ENCODE measurements around the gene VWA8.
A peak's percentile ranks its signal among the peaks of the same experiment; 100 is the strongest.

The VWA8 gene

GRCh38 chr13:41811588-41812021 lies 149.3 kb downstream of the VWA8 start:
- no peak for DNase-seq (ENCODE audit: low read depth in 4 of 4, low spot score in 1 of 4)

GRCh38 chr13:41809962-41810361 lies 150.9 kb downstream of the VWA8 start:
- DNase-seq (ENCODE audit: low read depth in 4 of 4, low spot score in 1 of 4) = no peak

- DNase-seq (ENCODE audit: low read depth in 4 of 4, low spot score in 1 of 4) = peak in 1 of 4 experiments; percentile 8
Observed at GRCh38 chr13:41803445-41803735, 157.5 kb downstream of the VWA8 start.

- no peak for DNase-seq (ENCODE audit: low read depth in 4 of 4, low spot score in 1 of 4)
Observed at GRCh38 chr13:41802684-41803444, 158.0 kb downstream of the VWA8 start.

GRCh38 chr13:41802043-41802683 lies 158.7 kb downstream of the VWA8 start:
- no peak for DNase-seq (ENCODE audit: low read depth in 4 of 4, low spot score in 1 of 4)

DNA sequence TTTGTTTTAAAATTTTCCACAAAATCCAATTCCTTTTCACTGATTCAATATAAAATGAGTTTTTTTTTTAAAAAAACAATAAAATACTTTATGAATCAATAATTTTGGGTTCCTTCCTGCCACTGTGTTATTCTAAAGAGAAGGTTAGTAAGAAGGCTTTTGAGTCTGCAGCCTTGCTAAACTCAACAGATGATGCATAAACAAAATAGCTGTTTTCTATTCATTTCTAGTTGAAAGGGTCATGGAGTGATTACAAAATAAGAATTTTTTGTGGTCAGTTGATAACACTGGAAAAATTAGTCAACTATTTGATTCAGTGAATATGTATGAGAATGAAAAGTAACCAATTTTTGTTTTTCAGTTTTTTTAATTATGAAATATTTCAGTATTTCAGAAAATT lies 169.9 kb downstream of the VWA8 start:
- DNase-seq (ENCODE audit: low read depth in 4 of 4, low spot score in 1 of 4) = no peak

- no peak for DNase-seq (ENCODE audit: low read depth in 4 of 4, low spot score in 1 of 4)
Observed at GRCh38 chr13:41788552-41788951, 172.4 kb downstream of the VWA8 start.

GRCh38 chr13:41785402-41786172 lies 175.3 kb downstream of the VWA8 start:
- DNase-seq (ENCODE audit: low read depth in 4 of 4, low spot score in 1 of 4) = no peak

DNA sequence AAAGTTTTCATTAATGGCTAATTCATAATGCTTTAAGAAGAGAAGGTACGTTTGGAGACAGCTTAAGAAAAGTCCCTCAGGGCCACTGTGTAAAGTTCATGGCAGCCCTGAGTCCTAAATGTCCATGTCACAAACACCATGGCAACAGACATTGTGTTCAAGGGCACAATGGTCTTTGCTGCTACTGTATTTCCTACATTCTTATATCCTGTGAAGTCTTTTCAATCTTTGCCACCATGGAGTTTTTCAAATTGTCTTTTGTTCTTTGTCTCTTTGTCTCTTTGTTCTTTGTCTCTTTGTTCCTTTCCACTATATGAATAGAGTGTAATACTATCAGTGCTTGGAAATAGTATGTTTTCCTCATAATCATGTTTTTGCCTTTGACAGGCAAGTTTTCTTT lies 178.8 kb downstream of the VWA8 start:
- no peak for DNase-seq (ENCODE audit: low read depth in 4 of 4, low spot score in 1 of 4)

DNA sequence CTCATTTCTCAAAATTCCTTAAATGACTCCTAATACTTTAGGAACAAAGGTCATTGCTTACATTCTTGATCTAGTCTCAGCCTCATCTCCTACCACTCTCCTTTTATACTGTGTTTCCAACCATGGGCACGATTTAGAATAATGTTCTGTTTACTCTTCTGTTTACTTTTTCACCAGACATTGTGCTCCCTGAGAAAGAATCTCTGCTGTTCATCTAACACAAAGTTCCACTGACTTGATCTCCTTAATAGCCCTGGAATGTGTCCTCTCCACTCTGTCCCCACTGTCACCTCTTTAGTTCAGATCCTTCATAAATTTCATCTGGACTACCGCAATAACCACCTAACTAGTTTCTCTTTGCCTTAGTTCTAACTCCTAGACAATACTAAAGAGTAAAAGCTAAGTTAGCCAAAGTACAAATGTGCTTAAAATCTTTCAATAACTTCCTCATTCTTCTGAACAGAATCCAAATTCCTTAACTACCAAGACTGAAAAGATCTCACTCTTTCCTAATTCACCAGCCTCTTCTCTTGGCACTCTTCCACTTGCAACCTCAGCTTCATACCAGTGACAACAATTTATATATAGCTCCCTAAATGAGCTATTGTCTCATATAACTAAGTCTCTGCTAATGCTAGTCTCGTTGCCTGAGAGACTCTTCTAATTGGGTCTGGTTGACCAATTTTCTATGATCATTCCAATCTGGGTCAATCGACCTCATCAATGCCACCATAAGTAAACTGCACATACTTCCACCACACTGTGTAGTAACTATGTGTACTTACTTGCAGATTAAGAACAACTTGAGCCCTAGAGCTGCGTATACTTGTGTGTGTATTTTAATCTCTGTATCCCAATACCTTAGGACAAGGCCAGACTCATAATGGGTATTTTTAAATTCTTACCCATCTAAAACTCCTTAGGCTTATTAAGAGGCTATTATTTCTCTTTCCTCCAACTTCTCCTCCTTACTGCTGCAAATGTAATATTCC lies 179.9 kb downstream of the VWA8 start:
- no peak for DNase-seq (ENCODE audit: low read depth in 4 of 4, low spot score in 1 of 4)

GRCh38 chr13:41775251-41775650 lies 185.7 kb downstream of the VWA8 start:
- no peak for DNase-seq (ENCODE audit: low read depth in 4 of 4, low spot score in 1 of 4)

- no peak for DNase-seq (ENCODE audit: low read depth in 4 of 4, low spot score in 1 of 4)
Observed at GRCh38 chr13:41774605-41775218, 186.2 kb downstream of the VWA8 start.

- no peak for DNase-seq (ENCODE audit: low read depth in 4 of 4, low spot score in 1 of 4)
Observed at GRCh38 chr13:41767801-41768200, 193.1 kb downstream of the VWA8 start.

DNA sequence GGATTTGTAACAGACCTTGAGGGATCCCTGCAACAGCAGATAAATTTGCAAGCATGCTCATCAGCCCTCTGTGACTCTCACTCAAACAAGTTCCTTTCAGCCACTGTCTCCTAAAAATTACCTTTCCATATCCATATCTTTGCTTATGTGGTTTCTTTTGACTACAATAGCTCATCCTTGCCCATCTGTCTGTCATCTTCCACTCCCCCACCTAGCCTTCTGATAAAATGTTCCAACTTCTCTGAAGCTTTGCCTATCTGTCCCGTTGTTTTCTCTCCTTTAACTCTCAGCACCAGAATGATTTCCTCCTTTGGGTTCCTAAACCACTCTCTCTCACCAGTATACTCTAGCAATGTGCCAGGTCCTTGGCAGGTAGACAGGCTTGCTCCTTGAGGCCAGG lies 194.5 kb downstream of the VWA8 start:
- DNase-seq (ENCODE audit: low read depth in 4 of 4, low spot score in 1 of 4) = no peak

DNA sequence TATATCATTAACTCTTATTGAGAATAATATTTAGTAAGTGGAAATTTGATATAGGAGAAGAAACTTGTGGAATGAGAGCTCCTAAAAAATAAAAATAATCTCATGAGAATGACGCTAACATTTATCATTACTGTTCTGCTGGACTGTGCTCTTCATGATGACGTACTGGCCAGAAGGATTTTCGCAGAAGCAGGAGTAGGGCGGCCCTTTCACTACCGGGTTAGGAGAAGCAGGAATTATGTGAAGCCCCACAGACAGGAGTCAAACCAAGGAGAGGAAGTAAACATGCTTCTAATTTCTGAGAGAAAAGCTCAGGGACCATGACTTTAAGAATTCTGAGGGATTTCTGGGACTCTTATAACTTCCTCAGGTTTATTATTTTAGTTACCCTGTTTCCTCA lies 195.1 kb downstream of the VWA8 start:
- no peak for DNase-seq (ENCODE audit: low read depth in 4 of 4, low spot score in 1 of 4)

DNA sequence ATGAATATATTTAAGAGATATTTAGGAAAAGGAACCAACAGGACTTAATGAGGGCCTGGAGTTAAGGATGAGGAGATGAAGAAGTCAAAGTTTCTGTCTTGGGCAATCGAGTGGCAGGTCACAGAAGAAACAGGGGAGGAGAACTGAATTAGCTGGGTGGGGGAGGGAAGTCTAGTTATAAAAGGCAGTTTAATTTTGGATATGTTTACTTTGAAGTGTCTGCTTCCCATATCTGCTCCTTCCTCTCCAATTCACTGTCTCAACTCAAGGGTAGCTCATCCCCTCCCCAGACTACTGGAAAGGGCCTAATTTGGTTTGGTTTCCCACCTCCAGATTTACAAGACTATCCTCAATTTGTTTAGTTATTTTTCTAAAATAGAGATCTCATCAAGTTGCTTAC lies 195.9 kb downstream of the VWA8 start:
- DNase-seq (ENCODE audit: low read depth in 4 of 4, low spot score in 1 of 4) = no peak

- DNase-seq (ENCODE audit: low read depth in 4 of 4, low spot score in 1 of 4) = no peak
Observed at GRCh38 chr13:41764558-41764957, 196.4 kb downstream of the VWA8 start.

DNA sequence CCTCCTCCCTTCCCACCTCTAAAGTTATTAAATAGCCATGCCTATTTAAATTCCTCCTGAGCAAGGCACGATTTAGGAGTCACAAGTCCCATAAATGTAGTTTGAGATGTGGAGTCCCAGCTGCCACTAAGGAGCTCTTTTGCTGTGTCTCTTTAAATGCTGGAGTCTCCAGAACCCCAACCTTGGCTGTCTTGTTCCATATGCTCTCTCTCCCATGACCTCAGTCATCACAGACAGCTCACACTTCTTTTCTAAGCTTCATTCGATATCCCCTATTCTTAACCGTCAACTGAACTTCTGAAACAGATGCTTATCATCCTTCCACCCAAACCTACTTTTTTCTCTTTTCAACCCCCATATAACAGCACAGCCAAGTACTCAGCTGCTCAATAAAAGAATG lies 197.1 kb downstream of the VWA8 start:
- no peak for DNase-seq (ENCODE audit: low read depth in 4 of 4, low spot score in 1 of 4)

GRCh38 chr13:41762796-41763195 lies 198.1 kb downstream of the VWA8 start:
- no peak for DNase-seq (ENCODE audit: low read depth in 4 of 4, low spot score in 1 of 4)

DNA sequence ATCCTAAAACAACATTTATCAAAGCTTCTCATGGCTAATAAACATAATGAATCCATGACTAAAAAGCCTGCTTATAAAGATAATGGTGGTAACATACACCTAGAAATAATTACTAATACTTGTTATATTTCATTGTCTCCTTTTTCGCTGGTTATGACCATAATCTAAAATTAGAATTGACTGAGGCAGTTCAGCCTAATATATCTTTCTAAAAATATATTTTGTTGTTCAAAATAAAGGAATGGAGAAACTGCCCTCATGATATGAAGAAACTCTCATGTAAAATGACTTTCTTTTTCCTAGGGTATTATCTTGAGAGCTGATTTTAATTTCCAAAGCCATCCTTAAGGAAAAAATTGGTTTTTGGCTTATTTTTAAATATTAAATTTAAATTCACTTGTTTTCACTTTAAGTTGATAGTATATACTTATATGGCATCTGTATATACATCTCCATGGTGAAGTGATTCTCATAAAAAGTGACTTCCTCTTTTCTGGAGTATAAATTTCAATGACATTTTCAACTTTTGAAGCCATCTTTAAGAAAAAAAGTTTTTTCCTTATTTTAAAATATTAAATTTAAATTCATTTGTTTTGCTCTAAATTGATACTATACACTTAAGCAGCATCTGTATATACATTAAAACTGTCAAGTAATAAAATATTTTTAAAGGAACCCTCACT lies 204.6 kb downstream of the VWA8 start:
- DNase-seq (ENCODE audit: low read depth in 4 of 4, low spot score in 1 of 4) = no peak

All from stimulated activated CD4-positive, alpha-beta T cell treated with anti-CD3 and anti-CD28 coated beads, Interleukin-1b, Interleukin-23, amount 100 ng/mL, for 24 hours (primary cell).